ENCODE data around the gene TMEM54.

The TMEM54 gene

GRCh38 chr1:32919811-32920733 lies 18.9 kb upstream of the TMEM54 start:
- no peak overlapping the region for H3K4me3 ChIP-seq (ENCODE audit: low read depth, low read length)
- TF ChIP-seq, protein P1, sequence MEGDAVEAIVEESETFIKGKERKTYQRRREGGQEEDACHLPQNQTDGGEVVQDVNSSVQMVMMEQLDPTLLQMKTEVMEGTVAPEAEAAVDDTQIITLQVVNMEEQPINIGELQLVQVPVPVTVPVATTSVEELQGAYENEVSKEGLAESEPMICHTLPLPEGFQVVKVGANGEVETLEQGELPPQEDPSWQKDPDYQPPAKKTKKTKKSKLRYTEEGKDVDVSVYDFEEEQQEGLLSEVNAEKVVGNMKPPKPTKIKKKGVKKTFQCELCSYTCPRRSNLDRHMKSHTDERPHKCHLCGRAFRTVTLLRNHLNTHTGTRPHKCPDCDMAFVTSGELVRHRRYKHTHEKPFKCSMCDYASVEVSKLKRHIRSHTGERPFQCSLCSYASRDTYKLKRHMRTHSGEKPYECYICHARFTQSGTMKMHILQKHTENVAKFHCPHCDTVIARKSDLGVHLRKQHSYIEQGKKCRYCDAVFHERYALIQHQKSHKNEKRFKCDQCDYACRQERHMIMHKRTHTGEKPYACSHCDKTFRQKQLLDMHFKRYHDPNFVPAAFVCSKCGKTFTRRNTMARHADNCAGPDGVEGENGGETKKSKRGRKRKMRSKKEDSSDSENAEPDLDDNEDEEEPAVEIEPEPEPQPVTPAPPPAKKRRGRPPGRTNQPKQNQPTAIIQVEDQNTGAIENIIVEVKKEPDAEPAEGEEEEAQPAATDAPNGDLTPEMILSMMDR (IDR thresholded peaks at IDR 0.05; ENCODE audit: borderline replicate concordance, insufficient read depth, low read depth, low read length) = no peak

DNA sequence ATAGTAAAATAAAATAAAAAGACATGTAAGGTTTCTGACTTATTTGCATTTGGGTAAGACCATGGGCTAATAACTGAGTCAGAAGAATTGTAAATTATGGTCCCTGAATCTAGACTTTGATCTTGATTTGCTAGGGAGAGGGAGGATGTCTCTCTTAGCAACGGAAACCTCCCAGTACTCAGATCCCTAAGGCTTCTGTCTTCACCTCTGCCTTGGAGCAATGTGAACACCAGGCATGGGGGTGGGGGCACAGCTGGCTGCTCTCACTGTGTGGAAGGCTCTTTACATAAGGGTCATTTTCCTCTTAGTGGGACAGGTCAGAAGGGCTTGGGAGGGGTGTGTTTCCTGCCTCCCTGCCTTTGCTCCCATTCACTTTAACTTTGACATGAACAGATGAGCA lies 17.0 kb upstream of the TMEM54 start:
- H3K4me3 ChIP-seq (ENCODE audit: low read depth, low read length) = no peak overlapping the region
- TF ChIP-seq, protein P1 (IDR thresholded peaks at IDR 0.05; ENCODE audit: borderline replicate concordance, insufficient read depth, low read depth, low read length) = no peak

DNA sequence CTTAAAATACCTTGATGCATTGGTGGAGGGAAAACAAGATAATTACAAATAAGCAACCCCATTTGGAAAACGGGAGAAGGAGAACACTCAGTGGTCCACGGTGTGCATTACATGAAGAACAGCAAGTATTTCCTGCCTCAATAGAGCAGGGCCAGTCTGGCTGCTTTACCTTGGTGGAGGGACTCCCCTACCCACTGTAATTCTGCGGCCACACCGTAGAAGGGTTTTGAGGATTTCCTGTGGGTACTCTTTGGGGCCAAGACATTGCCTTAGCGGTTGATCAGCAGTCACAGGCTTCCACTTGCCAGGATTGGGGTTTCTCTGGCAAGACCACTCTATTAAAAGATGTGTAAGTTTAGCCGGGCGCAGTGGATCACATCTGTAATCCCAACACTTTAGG lies 16.3 kb upstream of the TMEM54 start:
- no peak overlapping the region for H3K4me3 ChIP-seq (ENCODE audit: low read depth, low read length)
- TF ChIP-seq, protein P1 (IDR thresholded peaks at IDR 0.05; ENCODE audit: borderline replicate concordance, insufficient read depth, low read depth, low read length) = no peak

DNA sequence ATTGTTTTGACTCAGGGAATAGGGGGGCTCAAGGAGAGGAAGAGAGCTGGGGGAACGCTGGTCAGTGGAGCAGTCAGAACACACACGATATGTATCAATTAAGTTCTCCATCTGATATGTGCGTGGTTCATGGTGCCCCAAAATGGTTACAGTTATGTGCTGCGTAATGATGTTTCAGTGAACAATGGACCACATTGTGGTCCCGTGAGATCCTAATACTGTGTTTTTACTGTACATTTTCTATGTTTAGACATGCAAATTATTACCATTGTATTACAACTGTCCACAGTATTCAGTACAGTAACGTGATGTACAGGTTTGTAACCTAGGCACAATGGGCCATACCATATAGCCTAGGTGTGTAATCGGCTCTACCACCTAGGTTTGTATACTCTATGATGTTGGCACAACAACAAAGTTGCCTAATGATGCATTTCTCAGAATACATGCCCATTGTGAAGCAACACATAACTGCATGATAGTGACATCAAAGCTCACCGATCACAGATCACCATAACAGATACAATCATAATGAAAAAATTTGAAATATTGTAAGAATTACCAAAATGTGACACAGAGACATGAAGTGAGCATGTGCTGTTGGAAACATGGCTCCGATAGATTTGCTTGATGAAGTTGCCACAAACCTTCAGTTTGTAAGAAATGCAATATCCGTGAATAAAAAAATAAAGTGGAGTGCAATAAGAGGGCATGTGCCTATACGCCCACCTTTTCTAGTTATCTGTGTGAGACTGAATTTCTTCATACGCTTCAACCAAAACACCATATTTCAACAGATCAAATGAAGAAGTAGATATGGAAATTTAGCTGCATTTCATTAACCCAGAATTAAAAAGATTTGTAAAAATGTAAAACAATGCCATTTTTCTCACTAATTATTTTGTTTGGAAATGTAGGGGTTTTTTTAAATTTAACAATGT lies 14.8 kb upstream of the TMEM54 start:
- no peak overlapping the region for H3K4me3 ChIP-seq (ENCODE audit: low read depth, low read length)
- TF ChIP-seq, protein P1 (IDR thresholded peaks at IDR 0.05; ENCODE audit: borderline replicate concordance, insufficient read depth, low read depth, low read length) = no peak

DNA sequence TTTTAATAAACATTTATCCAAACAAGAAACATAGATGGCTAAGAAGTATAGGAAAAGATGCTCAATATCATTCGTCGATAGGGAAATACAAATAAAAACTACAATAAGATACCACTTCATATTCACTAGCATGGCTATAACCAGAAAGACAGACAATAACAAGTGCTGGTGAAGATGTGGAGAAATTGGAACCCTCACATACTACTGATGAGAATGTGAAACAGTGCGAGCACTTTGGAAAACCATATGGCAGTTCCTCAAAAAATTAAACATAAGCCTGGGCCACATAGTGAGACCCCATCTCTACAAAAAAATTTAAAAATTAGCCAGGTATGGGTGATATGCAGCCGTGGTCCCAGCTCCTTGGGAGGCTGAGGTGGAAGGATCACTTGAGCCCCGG lies 9.1 kb upstream of the TMEM54 start:
- no peak overlapping the region for H3K4me3 ChIP-seq (ENCODE audit: low read depth, low read length)
- TF ChIP-seq, protein P1 (IDR thresholded peaks at IDR 0.05; ENCODE audit: borderline replicate concordance, insufficient read depth, low read depth, low read length) = no peak

DNA sequence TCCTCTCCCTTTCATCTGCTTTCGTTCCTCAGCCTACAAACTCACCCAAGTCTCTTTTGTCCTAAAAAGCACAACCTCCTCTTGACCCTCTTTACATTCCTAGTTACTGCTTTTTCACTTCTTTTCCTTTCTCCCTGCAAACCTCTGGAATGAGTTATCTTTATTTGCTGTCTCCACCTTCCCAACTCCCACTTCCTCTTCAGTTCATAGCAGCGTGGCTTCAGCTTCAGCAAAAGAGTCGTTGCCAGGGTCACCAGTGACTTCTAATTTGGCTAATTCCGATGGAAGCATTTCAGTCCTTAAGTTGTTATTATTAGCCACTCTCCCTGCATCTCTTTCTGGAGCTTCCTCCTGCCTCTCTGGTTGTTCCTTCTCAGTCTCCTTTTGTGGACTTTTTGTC lies 6.2 kb upstream of the TMEM54 start:
- no peak overlapping the region for H3K4me3 ChIP-seq (ENCODE audit: low read depth, low read length)
- TF ChIP-seq, protein P1 (IDR thresholded peaks at IDR 0.05; ENCODE audit: borderline replicate concordance, insufficient read depth, low read depth, low read length) = no peak
